DMS114 treated with DMSO at 0.1 percent for 48 hours (cell line): ENCODE data around the gene CELF4.

Experiments used
- DNase-seq: peaks from one replicate; lab custom pipeline; 2025; ENCODE audit not compliant: unreplicated experiment; lab: John Stamatoyannopoulos, UW

The CELF4 gene

GRCh38 chr18:37395631-37396030, 170.0 kb downstream of the CELF4 start:
- DNase-seq, result no peak

DNA sequence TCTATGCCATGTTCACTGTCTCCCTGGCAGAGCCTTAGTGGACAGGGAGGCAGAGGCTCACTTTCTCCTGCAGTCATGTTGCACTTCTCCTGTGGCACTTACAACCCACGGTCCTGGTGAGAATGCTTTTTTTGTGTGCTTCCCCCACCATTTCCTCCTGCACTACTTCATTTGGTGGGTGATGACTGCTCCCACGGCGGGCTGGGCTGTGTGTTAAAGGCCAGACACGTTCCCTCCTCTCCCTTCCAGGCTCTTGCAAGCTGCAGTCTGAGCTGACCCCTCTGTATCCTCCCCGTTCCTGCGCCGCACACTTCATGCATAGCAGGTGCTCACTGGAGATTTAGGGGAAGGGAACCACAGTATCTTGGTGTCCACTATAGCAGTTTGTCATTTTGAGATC, 170.5 kb downstream of the CELF4 start:
- no peak for DNase-seq

DNA sequence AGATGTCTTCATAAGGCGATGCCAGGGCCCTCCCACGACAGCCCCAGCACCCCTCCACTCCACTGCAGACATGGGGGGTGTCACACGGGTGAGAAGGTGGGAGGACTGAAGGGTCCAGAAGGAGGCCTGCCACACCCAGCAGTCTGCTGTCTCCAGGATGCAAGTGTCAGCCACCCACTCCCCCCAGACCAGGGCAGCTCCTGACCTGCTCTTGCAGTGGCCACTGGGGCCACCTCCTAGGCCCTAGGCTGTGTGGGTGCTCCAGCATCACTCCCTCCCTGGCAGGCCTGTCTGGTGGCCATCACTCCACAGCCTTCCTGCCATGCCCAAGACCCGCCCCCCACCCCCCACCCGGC, 171.0 kb downstream of the CELF4 start:
- no peak for DNase-seq

DNA sequence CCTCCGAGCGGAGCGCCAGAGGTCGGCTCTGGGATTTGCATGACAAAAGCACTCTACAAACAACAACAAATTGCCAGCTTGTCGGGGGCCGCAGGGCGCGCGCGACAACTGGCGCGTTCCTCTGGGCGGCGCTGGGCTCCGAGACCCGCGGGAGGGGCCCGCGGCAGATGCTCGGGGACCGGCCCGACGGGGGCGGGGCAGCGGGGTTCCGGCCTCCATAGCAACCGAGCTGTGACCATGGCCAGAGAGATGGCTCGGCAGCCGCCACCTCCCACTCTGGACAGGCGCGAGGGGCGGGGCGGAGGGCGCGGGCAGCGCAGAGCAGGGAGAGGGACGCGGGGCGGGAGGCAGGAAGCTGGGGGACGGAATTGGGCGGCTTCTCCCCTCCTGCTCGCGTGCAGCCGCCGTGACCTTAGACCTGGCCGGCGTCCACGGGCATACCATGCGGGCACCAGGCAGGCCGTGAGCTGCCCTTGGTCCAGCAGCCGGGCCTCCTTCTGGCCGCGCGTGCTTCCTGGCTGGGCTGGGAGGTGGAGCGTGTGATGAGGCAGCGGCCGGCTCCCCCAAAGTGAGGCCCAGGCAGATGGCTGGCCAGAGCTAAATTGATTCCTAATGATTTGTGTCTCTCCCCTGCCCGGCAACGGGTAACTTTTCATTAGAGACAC, 171.5 kb downstream of the CELF4 start:
- DNase-seq, result no peak

- no peak for DNase-seq
Measured at GRCh38 chr18:37393221-37393827, 172.3 kb downstream of the CELF4 start.

- no peak for DNase-seq
Measured at GRCh38 chr18:37392648-37393047, 172.9 kb downstream of the CELF4 start.

DNA sequence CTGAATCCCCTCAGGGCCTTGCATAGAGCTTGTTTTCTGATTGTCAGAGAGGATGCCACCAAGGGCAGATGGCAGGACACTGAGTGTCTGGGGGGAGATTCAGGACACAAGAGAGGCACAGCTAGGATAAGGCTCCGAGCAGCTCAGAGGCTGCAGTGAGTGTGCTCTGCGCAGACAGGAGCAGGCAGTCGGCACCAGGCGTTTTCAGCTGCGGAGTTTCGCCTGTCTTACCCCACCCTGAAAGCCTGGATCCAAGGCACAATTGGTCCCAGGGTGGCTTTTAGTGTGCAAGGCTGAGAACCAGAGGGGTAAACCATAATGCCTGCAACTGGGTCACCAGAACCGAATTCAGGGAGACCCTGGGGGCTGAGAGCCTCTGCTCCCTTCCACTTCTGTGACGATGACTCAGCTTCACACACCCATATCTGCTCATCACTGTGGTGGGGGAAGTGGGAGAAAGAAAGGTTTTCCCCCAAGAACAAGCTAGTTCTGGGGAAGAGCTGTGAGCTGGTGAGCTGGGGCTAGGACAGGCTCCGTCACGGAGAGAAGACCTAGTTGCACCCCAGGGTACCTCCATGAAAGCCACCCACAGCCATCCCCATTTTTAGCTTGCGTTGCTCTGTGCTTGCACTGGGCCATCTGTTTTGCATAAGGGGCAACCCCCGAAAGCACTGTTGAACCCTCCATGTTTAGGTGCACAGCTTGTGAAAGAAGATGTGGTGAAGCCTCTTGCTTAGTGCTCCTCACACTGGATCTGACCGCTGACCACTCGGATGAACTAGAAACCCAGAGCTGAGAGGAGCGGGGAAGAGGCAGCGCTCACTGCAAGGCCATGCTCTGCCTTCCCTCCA, 173.7 kb downstream of the CELF4 start:
- DNase-seq, result no peak

- no peak for DNase-seq
Measured at GRCh38 chr18:37391156-37391555, 174.4 kb downstream of the CELF4 start.

- no peak for DNase-seq
Measured at GRCh38 chr18:37390687-37391086, 174.9 kb downstream of the CELF4 start.

- DNase-seq, result no peak
Measured at GRCh38 chr18:37389684-37390368, 175.8 kb downstream of the CELF4 start.

- DNase-seq, result no peak
Measured at GRCh38 chr18:37389041-37389440, 176.6 kb downstream of the CELF4 start.

DNA sequence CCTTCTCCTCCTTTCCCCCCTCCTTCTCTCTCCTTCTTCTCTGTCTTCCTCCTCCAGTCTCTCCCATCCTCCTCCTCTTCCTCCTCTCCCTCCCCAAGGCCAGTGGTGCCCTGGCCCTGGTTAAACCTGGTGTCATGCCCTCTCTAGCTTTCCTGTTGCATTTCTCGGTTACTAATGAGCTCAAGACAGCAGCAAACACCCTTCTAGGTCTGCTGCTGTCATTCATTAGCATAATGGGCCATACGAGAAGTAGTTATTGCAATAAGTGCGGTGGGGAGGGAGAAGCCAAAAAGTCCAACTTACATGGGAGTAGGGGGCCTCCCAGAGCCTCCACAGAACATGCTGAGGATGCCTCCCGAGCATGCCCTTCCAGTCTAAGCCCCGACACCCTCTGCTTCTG, 177.2 kb downstream of the CELF4 start:
- DNase-seq, result no peak

- DNase-seq, result no peak
Measured at GRCh38 chr18:37385846-37386778, 179.5 kb downstream of the CELF4 start.

- DNase-seq, result no peak
Measured at GRCh38 chr18:37383846-37384595, 181.6 kb downstream of the CELF4 start.

- DNase-seq, result no peak
Measured at GRCh38 chr18:37383036-37383785, 182.4 kb downstream of the CELF4 start.

- no peak for DNase-seq
Measured at GRCh38 chr18:37381554-37381953, 184.0 kb downstream of the CELF4 start.

DNA sequence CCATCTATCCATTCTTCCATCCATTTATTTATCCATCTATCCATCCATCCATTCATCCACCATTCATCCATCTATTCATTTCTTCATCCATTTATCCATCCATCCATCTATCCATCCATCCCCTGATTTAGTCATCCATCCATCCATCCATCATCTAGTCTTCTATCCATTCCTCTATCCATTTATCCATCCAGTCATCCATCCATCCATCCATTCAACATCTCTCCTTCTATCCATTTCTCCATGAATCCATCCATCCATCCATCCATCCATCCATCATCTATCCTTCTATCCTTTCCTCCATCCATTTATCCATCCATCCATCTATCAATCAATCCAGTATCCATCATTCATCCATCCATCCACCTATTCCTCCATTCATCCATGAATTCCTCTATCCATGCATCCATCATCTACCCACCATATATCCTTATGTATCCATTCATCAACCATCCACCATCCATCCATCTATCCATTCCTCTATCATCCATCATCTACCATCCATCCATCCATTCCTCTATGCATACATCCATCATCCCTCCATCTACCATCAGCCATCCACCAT, 185.0 kb downstream of the CELF4 start:
- no peak for DNase-seq

DNA sequence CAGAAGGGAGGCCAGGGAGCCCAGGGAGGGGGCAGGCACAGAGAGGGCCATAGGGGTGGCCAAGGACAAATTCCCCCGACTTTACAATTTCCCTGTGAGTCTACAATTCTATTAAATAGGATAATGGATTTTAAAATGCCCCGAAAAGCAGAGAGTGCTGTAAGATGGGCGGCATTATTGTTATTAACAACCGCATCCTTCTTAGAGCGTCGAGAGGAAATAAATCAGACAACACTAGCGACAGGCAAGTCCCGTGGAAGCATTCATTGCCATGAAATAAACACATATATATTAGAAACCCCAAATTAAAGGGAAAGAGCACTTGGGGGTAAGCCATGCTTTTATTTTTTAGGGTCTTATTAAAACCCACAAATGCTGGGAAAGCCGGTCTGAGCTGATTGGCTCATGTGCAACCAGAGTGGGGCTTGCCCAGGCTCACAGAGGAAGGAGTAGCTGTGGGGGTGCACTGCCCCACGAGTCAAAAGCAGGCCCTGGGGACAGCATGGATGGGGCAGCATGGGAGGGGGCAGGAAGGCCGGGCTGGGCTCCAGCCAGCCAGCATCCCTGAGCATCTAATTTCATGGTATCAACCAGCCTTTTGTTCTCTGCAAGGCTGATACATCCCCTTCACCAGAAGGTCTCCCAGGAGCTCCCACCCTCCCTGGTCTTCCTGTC, 187.1 kb downstream of the CELF4 start:
- no peak for DNase-seq
